ENCODE data around the gene EIF5B.

GRCh38 chr2:99401841-99402240 is 64.7 kb downstream of the EIF5B start:
- no peak for TF ChIP-seq CTCF (IDR thresholded peaks at IDR 0.05)
- no peak for TF ChIP-seq POLR2A (IDR thresholded peaks at IDR 0.05)

Data from lower leg skin (tissue), 3 donors.